ENCODE results near the gene CEBPZ.

GRCh38 chr2:37188570-37188969 is 42.8 kb downstream of the CEBPZ start, which contains the start of gene SULT6B1:
- TF ChIP-seq CHD2 (IDR thresholded peaks at IDR 0.05; ENCODE audit: borderline replicate concordance, low read depth, low read length) (no peak), GABPA (IDR thresholded peaks at IDR 0.05; ENCODE audit: low read depth) (no peak), CBX3 (IDR thresholded peaks at IDR 0.05; ENCODE audit: borderline replicate concordance, low read depth) (no peak), NR2C2 (IDR thresholded peaks at IDR 0.05; ENCODE audit: borderline replicate concordance, control insufficient read depth, insufficient read length, low read depth) (no peak), YY1 (IDR thresholded peaks at IDR 0.05; ENCODE audit: low read depth, low read length) (no peak)
- TF ChIP-seq, protein P1, sequence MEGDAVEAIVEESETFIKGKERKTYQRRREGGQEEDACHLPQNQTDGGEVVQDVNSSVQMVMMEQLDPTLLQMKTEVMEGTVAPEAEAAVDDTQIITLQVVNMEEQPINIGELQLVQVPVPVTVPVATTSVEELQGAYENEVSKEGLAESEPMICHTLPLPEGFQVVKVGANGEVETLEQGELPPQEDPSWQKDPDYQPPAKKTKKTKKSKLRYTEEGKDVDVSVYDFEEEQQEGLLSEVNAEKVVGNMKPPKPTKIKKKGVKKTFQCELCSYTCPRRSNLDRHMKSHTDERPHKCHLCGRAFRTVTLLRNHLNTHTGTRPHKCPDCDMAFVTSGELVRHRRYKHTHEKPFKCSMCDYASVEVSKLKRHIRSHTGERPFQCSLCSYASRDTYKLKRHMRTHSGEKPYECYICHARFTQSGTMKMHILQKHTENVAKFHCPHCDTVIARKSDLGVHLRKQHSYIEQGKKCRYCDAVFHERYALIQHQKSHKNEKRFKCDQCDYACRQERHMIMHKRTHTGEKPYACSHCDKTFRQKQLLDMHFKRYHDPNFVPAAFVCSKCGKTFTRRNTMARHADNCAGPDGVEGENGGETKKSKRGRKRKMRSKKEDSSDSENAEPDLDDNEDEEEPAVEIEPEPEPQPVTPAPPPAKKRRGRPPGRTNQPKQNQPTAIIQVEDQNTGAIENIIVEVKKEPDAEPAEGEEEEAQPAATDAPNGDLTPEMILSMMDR (IDR thresholded peaks at IDR 0.05 in 2 of 3, conservative IDR thresholded peaks at IDR 0.05 in 1 of 3; ENCODE audit: control insufficient read depth in 2 of 3, extremely low read depth in 1 of 3, insufficient read depth in 1 of 3, low read depth in 3 of 3, low read length in 3 of 3) = no peak
